Measurements from ENCODE around the gene DDA1. TPM values are rescaled to one million over a fixed set of nuclear protein-coding genes. Genes with fewer than 3 reads are reported as not detected.

The DDA1 gene
- total and polyA plus RNA-seq, 2 of the 13 experiments (the other 11 are each of a cell fraction or from before 2014, with no cell fraction given): 24.5 to 26.0 TPM

- TF ChIP-seq PLSCR1 (CRISPR knock-in tag; IDR thresholded peaks at IDR 0.05; ENCODE audit: borderline replicate concordance) (no peak), RXRB (CRISPR knock-in tag; IDR thresholded peaks at IDR 0.05; ENCODE audit: borderline replicate concordance) (peak; percentile 71), GATAD1 (CRISPR knock-in tag; IDR thresholded peaks at IDR 0.05) (peak; percentile 49), NR2F6 (IDR thresholded peaks at IDR 0.05) (no peak; the same call in 1 of the 2 replicates), NR2F6 (CRISPR knock-in tag; IDR thresholded peaks at IDR 0.05) (peak; percentile 70; the same call in 1 of the 2 replicates), TIGD3 (CRISPR knock-in tag; IDR thresholded peaks at IDR 0.05; ENCODE audit: borderline replicate concordance) (no peak), E2F1 (CRISPR knock-in tag; IDR thresholded peaks at IDR 0.05) (no peak; the same call in 1 of the 2 replicates), RBFOX2 (IDR thresholded peaks at IDR 0.05; ENCODE audit: low read depth, low read length) (peak; percentile 83), ZBTB7B (CRISPR knock-in tag; IDR thresholded peaks at IDR 0.05) (peak; percentile 71), SMARCE1 (IDR thresholded peaks at IDR 0.05; ENCODE audit: borderline replicate concordance) (no peak), RXRA (CRISPR knock-in tag; IDR thresholded peaks at IDR 0.05) (peak; percentile 95), ARHGAP35 (CRISPR knock-in tag; IDR thresholded peaks at IDR 0.05; ENCODE audit: borderline replicate concordance) (no peak), ZNF607 (CRISPR knock-in tag; IDR thresholded peaks at IDR 0.05; ENCODE audit: borderline replicate concordance) (peak; percentile 54), ESRRA (CRISPR knock-in tag; IDR thresholded peaks at IDR 0.05; ENCODE audit: low read depth) (0 out of 2 replicates have a peak, but pooled peaks have one; percentile 26), NR2C2 (CRISPR knock-in tag; IDR thresholded peaks at IDR 0.05; ENCODE audit: borderline replicate concordance) (peak; percentile 65), KAT8 (CRISPR knock-in tag; IDR thresholded peaks at IDR 0.05) (peak; percentile 73), PCBP1 (IDR thresholded peaks at IDR 0.05; ENCODE audit: borderline replicate concordance, low read depth, low read length) (0 out of 2 replicates have a peak, but pooled peaks have one; percentile 48), HIC2 (CRISPR knock-in tag; IDR thresholded peaks at IDR 0.05; ENCODE audit: low read depth) (peak; percentile 61), FOXC1 (CRISPR knock-in tag; IDR thresholded peaks at IDR 0.05; ENCODE audit: borderline replicate concordance) (peak; percentile 74; the same call in 1 of the 2 replicates), ZNF224 (CRISPR knock-in tag; IDR thresholded peaks at IDR 0.05) (no peak), ZKSCAN8 (CRISPR knock-in tag; IDR thresholded peaks at IDR 0.05; ENCODE audit: borderline replicate concordance) (no peak), ZNF232 (CRISPR knock-in tag; IDR thresholded peaks at IDR 0.05; ENCODE audit: borderline replicate concordance) (0 out of 2 replicates have a peak, but pooled peaks have one; percentile 51), SAP130 (CRISPR knock-in tag; IDR thresholded peaks at IDR 0.05; ENCODE audit: low read depth) (peak; percentile 77), MXD1 (CRISPR knock-in tag; IDR thresholded peaks at IDR 0.05) (peak; percentile 45; the same call in 1 of the 2 replicates), ZNF841 (CRISPR knock-in tag; IDR thresholded peaks at IDR 0.05; ENCODE audit: borderline replicate concordance) (no peak)
Observed at GRCh38 chr19:17303167-17303939, 6.0 kb upstream of the DDA1 start, which contains the start of gene ABHD8 (continued).
